Measurements from ENCODE around the gene ANKRD52. TPM values are rescaled to one million over a fixed set of nuclear protein-coding genes. Genes with fewer than 3 reads are reported as not detected.

Gene ANKRD52
- total and polyA plus RNA-seq, 2 donors (not counting 3 experiments of a cell fraction or from before 2014, with no cell fraction given): 30.8 to 62.0 TPM

GRCh38 chr12:56237552-56237951, 20.6 kb downstream of the ANKRD52 start:
- dilution Hi-C loops (cut with MboI; ENCODE audit: extremely low pct_ligation_motif_present, low sequenced_read_pairs): no loop called here
- Histone ChIP-seq H3K36me3 (ENCODE audit: control insufficient read depth in 2 of 2, extremely low read depth in 1 of 2, insufficient read depth in 2 of 2, low read length in 2 of 2) (peaks cover 9 to 36% of the 10 kb centered on the region in 2 experiments), H3K4me2 (ENCODE audit: insufficient read depth, low read length) (no peak overlapping the region), H3K9me1 (replicated peaks; ENCODE audit: control insufficient read depth, extremely low read depth, insufficient read depth, low read length) (no peaks in the 10 kb centered on the region), H4K20me1 (replicated peaks; ENCODE audit: control insufficient read depth, extremely low read depth, insufficient read depth, low read length) (no peaks in the 10 kb centered on the region), H3K9me3 (replicated peaks; ENCODE audit: control insufficient read depth, insufficient read depth, low read length) (no peaks in the 10 kb centered on the region), H3K27me3 (ENCODE audit: control insufficient read depth in 2 of 2, insufficient read depth in 2 of 2, low read length in 2 of 2) (no peaks in the 10 kb centered on the region), H3K79me2 (ENCODE audit: control insufficient read depth, insufficient read depth, low read length) (no peaks in the 10 kb centered on the region), H3K4me3 (replicated peaks in 1 of 3; ENCODE audit: insufficient read depth in 1 of 3, low read depth in 1 of 3, low read length in 3 of 3) (no peak overlapping the region), H2AFZ (ENCODE audit: low read depth, low read length) (no peak overlapping the region), H3K4me1 (ENCODE audit: control insufficient read depth, extremely low read depth, insufficient read depth, low read length) (no peaks in the 10 kb centered on the region), H3K9ac (replicated peaks; ENCODE audit: extremely low read depth, insufficient read depth, low read length) (no peak overlapping the region), H3K27ac (ENCODE audit: insufficient read depth, low read depth, low read length) (no peak overlapping the region)
- POLR2A ChIA-PET: interaction anchor here (0.8 kb wide), 1 partner anchor 38 kb away, joined by 6 read pairs; no protein-coding TSS in a partner anchor
- no peak for DNase-seq (ENCODE audit: low read depth, low spot score)
- BruUV-seq (replicated peaks): no TSS peak
- intact Hi-C loops (cut with micrococcal nuclease): no loop called here
- no peak for FAIRE-seq
- CTCF ChIA-PET: interaction anchor here (1.0 to 1.1 kb wide), 2 partner anchors 20 to 30 kb away, joined by 3 read pairs; partner anchors contain the start of gene ANKRD52
- TF ChIP-seq JUN (IDR thresholded peaks at IDR 0.05; ENCODE audit: borderline replicate concordance, insufficient read depth, insufficient read length, low read depth) (no peak), GATA2 (IDR thresholded peaks at IDR 0.05; ENCODE audit: insufficient read depth, insufficient read length, low read depth, low read length) (no peak), MYC (IDR thresholded peaks at IDR 0.05; ENCODE audit: low read depth, low read length) (no peak), FOS (IDR thresholded peaks at IDR 0.05; ENCODE audit: borderline replicate concordance, insufficient read depth, low read length) (no peak), POLR2A (IDR thresholded peaks at IDR 0.05; ENCODE audit: low read depth, low read length) (no peak), POLR2AphosphoS5 (IDR thresholded peaks at IDR 0.05; ENCODE audit: insufficient read depth, low read depth, low read length) (no peak), EZH2 (IDR thresholded peaks at IDR 0.05; ENCODE audit: borderline replicate concordance, low read depth, low read length, severe bottlenecking) (no peak), CTCF (IDR thresholded peaks at IDR 0.05; ENCODE audit: extremely low read depth in 1 of 2, insufficient read depth in 1 of 2, low read depth in 1 of 2, low read length in 2 of 2) (no peak), MAX (IDR thresholded peaks at IDR 0.05; ENCODE audit: insufficient read depth, insufficient read length) (no peak)
